SK-N-MC (cell line): ENCODE data around the gene SAPCD1.

Source experiments
- DNase-seq: peaks from one replicate; pipeline ENCODE4 v3.0.0-alpha.2; 2011; ENCODE audit warnings: low read depth, low spot score
- H3K27ac ChIP-seq: fragments of 200-600 bp; sonication (generic); 2 replicates; pipeline ENCODE4 v1.5.1; 2016; ENCODE audit warnings: mixed run types
- H3K36me3 ChIP-seq: fragments of 200-600 bp; sonication (generic); 2 replicates; pipeline ENCODE4 v1.6.1; 2017; ENCODE audit warnings: antibody characterized with exemption, low read length, mixed read lengths; ENCODE audit not compliant: insufficient read depth
- H3K4me3 ChIP-seq: fragments of 200-600 bp; sonication (generic); 2 replicates; pipeline ENCODE4 v1.5.1; 2016
- H3K9ac ChIP-seq: fragments of 200-600 bp; sonication (generic); 2 replicates; pipeline ENCODE4 v1.8.0; 2017; ENCODE audit warnings: mixed run types, mixed read lengths; ENCODE audit not compliant: insufficient read length
- H3K9me3 ChIP-seq: fragments of 200-600 bp; sonication (generic); 2 replicates; pipeline ENCODE4 v1.6.1; 2017; ENCODE audit warnings: low read depth, mild to moderate bottlenecking, antibody characterized with exemption, low read length, moderate library complexity, mixed read lengths
- EZH2 ChIP-seq: fragments of 200-600 bp; sonication (generic); IDR thresholded peaks from one replicate; pipeline ENCODE4 v1.6.1; 2017; ENCODE audit warnings: antibody characterized with exemption
- FOXP2 ChIP-seq: optimal IDR thresholded peaks from 2 replicates; pipeline ENCODE3; 2011; ENCODE audit warnings: mild to moderate bottlenecking, moderate library complexity; ENCODE audit not compliant: insufficient read depth; ENCODE audit errors: extremely low read length, control extremely low read depth
- POLR2AphosphoS5 ChIP-seq: IDR thresholded peaks from 2 replicates; pipeline ENCODE4 v1.6.1; 2012; ENCODE audit warnings: mild to moderate bottlenecking, low read depth, low read length, borderline replicate concordance

Gene SAPCD1

GRCh38 chr6:31736021-31736767, 26.3 kb upstream of the SAPCD1 start, which contains the start of gene CLIC1:
Gene CLIC1 (minus strand): TSS chr6:31736530. CDS start chr6:31736300, 230 bp downstream.
- Histone ChIP-seq H3K27ac (peak within 1 kb of the TSS; percentile 98), H3K36me3 (peaks cover 38% of the 10 kb centered on the region), H3K4me3 (peak within 1 kb of the TSS; percentile 97), H3K9me3 (no peaks in the 10 kb centered on the region), H3K9ac (peak within 1 kb of the TSS; percentile 94)
- TF ChIP-seq POLR2AphosphoS5: peak; percentile 92
- no peak for TF ChIP-seq EZH2
- no peak for TF ChIP-seq FOXP2
- no peak for DNase-seq

DNA sequence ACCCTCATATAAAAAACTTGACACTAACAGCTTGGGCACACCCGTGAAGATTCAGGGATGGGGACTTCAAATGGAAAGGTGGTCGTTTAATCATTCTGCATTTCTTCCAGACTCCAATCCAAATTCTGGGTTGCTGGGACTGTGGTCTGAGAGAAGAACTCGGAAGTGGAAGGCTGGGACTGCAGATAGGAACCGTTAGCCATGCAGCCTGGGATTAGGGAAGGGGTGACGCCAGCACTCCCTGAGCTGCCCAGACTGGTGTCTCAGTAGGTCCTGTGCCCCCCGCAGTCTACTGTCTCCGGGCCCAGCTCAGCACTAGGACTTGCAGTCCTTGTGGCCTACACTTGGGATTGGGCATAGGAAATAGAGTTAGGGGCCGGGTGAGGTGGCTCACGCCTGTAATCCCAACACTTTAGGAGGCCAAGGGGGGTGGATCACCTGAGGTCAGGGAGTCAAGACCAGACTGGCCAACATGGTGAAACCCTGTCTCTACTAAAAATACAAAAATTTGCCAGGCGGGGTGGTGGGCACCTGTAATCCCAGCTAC, 25.6 kb upstream of the SAPCD1 start:
- Histone ChIP-seq H3K9me3 (no peaks in the 10 kb centered on the region), H3K4me3 (peak overlapping the region; percentile 97), H3K27ac (peak overlapping the region; percentile 98), H3K36me3 (peaks cover 38% of the 10 kb centered on the region), H3K9ac (peak overlapping the region; percentile 94)
- no peak for DNase-seq
- TF ChIP-seq POLR2AphosphoS5 (no peak), EZH2 (no peak)

DNA sequence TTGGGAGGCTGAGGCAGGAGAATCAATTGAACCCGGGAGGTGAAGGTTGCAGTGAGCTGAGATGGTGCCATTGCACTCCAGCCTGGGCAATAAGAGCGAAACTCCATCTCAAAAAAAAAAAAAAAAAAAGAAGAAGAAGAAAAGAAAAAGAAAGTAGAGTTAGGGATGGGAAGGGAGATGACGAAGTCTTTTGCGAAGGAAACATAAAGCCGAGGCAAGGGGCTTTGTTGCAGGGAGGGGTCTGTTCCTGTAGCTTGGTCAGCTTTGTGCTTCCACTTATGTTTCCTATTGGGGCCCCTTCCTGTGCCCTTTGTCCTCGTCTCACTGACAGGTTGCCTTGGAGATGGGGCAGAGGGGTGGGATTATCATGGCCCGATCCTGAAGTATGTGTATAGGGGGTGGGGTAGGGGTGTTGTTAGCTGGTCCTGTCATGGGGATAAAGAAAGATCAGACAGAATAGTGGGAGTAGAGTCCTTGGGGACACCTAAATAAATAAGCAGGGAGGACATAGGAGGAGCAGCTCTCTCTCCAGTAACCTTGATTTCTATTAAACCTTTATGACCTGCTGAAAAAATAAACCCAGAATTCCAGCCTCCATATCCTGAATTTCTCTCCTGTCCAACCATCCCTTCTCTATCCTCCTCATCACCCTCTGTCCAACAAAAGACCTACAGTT, 25.0 kb upstream of the SAPCD1 start:
- H3K9ac ChIP-seq: peak overlapping the region; percentile 74
- peak overlapping the region; percentile 98 for H3K27ac ChIP-seq
- H3K36me3 ChIP-seq: peaks cover 38% of the 10 kb centered on the region
- no peaks in the 10 kb centered on the region for H3K9me3 ChIP-seq
- peak overlapping the region; percentile 72 for H3K4me3 ChIP-seq
- TF ChIP-seq POLR2AphosphoS5 (no peak), EZH2 (no peak), FOXP2 (no peak)
- no peak for DNase-seq

GRCh38 chr6:31737991-31738979, 24.2 kb upstream of the SAPCD1 start:
- no peak for DNase-seq
- H3K36me3 ChIP-seq: peaks cover 38% of the 10 kb centered on the region

DNA sequence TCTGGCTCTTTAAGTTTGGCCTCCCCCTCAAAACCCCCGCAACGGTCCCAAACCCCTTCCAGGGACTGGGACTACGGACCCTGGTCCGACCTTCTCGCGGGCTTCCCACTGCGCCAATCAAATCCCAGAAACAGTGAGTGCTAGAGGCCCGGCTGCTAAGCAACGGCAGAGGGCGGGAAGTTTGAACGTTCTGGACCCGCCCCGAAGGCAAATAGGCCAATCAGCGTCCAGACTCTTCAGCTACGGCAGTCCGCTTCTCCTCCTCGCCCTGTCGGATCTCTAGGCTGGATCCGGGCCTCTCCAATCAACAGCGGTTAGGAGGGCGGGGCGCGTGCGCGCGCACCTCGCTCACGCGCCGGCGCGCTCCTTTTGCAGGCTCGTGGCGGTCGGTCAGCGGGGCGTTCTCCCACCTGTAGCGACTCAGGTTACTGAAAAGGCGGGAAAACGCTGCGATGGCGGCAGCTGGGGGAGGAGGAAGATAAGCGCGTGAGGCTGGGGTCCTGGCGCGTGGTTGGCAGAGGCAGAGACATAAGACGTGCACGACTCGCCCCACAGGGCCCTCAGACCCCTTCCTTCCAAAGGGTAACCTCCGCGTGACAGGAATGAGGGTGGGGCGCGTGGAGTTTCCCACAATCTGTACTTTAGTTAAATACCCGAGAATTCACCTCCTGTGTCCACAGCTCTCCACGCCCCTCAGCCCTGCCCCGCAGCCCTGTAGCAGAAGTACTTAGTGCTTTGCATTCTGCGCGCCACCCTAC, 22.6 kb upstream of the SAPCD1 start, which contains the start of gene MSH5:
TSS of gene MSH5 (plus strand) at position 367 of the 758 bp plus-strand sequence. CDS start 462 bp downstream, outside the sequence.
- no peak for TF ChIP-seq FOXP2
- no peak for TF ChIP-seq EZH2
- TF ChIP-seq POLR2AphosphoS5: peak; percentile 86
- Histone ChIP-seq H3K36me3 (peaks cover 37% of the 10 kb centered on the region), H3K27ac (peak within 1 kb of the TSS; percentile 98), H3K9me3 (no peaks in the 10 kb centered on the region), H3K9ac (peak within 1 kb of the TSS; percentile 96), H3K4me3 (peak within 1 kb of the TSS; percentile 90)
- peak; percentile 97 for DNase-seq

More at GRCh38 chr6:31737991-31738979, 24.2 kb upstream of the SAPCD1 start:
- Histone ChIP-seq H3K4me3 (peak overlapping the region; percentile 72), H3K9ac (peak overlapping the region; percentile 74), H3K27ac (peak overlapping the region; percentile 98), H3K9me3 (no peaks in the 10 kb centered on the region)
- TF ChIP-seq POLR2AphosphoS5: peak; percentile 72
- TF ChIP-seq EZH2: no peak

DNA sequence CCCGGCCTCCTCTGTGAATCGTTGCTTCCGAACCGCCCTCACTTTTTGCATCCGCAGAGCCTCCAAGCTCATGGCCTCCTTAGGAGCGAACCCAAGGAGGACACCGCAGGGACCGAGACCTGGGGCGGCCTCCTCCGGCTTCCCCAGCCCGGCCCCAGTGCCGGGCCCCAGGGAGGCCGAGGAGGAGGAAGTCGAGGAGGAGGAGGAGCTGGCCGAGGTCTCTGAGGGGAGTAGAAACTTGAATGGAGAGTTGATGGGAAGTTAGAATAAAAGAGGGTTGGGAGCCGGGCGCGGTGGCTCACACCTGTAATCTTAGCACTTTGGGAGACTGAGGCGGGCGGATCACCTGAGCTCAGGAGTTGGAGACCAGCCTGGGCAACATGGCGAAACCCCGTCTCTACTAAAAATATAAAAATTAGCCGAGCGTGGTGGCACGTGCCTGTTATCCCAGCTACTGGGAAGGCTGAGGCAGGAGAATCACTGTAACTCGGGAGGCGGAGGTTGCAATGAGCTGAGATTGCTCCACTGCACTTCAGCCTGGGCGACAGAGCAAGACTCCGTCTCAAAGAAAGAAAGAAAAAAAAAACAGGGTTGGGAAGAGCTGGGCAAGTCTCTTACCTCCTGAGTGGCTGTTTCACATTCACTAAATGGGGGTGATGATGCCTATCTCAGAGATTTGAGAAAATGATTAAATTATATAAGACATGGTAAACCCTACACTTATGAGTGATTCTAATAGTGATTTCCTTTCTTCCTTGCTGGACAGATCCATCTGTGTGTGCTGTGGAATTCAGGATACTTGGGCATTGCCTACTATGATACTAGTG, 21.8 kb upstream of the SAPCD1 start:
- peak overlapping the region; percentile 90 for H3K4me3 ChIP-seq
- TF ChIP-seq FOXP2: no peak
- no peak for TF ChIP-seq POLR2AphosphoS5
- TF ChIP-seq EZH2: no peak
- peaks cover 40% of the 10 kb centered on the region for H3K36me3 ChIP-seq
- no peaks in the 10 kb centered on the region for H3K9me3 ChIP-seq
- peak overlapping the region; percentile 96 for H3K9ac ChIP-seq
- H3K27ac ChIP-seq: peak overlapping the region; percentile 75
- no peak for DNase-seq
